Femur (tissue), 1 donor: ENCODE results near the gene SCN4B.

ENCODE experiments used
- DNase-seq: peaks from one replicate; pipeline ENCODE4 v3.0.0-alpha.2; 2017

Gene SCN4B

DNA sequence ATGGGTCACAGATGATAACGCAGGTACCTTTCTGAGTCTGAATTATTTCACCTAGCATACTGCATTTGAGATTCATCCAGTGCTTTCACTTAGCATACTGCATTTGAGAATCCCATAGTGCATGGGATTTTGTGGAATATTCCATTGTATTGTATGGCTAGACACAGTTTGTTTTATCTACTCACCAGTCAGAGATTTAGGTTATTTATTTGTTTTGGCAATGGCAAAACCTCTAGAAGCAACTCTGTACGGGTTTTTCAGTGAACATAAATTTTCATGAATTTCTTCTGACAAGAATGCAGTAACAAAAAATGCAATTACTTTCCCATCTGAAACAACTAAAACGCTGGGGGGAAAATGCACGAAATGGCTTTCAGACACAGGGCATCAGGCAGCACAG is 24.3 kb downstream of the SCN4B start:
- DNase-seq, result no peak

DNA sequence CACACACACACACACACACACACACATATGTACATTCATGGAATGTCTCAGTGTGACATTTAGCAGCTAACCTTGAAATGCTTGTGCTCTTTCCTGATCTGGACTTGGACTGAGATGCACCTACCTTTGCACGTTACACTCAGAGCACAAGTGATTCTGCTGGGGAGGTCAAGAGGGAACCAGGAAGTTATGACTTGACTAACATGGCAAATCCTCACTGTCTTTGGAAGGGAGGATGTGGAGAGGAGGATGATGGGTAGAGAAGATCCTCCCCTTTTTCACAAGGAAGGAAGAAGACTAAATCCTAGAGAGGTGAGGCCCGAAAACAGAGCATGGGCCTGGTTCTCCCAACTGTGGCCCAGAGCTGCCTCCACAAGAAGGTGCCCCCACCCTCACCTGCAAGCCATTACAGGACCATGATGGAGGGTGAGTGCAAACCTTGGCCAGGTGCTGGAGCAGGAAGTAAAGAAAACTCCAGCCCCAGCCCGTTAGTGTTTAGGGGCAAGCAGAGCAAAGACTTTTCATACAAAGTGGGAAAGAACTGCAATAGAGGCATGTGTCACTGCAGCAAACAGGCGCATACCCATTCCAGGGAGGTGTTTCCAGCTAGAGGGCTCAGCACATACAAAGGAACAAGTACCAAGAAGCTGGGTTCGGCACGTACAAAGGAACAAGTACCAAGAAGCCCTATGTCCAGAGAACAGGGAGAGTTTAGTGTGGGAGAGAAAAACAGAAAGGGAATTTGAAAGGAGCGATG is 26.4 kb downstream of the SCN4B start:
- DNase-seq, result no peak

DNA sequence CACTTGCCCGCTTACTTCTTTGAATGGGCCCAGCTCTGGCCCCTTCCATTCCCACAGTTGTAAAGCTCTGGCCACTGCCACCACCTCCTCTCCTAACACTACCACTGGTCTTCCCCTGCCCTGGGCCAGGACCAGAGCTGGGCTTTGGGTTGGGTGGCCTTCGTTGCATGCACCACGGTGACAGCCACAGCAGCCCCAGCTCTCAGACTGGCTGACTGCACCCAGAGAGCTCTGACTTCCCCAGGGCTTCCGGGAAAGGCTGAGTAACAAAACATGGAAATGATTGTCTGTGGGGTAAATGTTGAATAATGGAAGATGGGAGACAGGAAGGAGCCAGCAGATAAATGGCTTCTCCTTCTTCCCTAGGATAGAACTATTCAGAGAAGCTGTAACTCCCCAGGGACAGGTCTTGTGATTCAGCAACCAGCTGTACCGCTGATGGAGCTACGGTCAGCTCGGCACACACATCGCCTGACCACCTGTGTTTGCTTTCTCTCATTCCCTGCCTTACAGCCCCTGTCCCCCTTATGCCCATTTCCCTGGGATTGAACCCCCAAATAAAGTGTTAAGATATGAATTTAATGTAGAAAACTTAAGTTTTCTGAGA is 27.6 kb downstream of the SCN4B start:
- no peak for DNase-seq

DNA sequence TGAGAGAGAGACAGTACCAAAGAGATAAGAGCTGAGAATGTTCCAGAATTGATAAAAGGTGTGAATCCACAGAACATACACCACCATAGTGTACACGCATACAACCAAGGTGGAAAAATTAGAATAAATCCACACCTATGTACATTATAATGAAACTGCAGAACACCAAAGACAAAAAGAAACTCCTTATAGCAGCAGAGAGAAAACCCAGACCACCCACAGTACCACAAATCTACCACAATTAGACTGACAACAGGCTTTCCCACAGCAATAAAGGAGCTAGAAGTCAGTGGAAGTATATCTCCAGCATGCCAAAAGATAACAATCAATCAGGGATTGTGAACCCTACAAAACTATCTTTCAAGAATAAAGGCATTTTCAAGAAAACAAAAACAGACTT is 31.8 kb downstream of the SCN4B start:
- DNase-seq, result no peak

DNA sequence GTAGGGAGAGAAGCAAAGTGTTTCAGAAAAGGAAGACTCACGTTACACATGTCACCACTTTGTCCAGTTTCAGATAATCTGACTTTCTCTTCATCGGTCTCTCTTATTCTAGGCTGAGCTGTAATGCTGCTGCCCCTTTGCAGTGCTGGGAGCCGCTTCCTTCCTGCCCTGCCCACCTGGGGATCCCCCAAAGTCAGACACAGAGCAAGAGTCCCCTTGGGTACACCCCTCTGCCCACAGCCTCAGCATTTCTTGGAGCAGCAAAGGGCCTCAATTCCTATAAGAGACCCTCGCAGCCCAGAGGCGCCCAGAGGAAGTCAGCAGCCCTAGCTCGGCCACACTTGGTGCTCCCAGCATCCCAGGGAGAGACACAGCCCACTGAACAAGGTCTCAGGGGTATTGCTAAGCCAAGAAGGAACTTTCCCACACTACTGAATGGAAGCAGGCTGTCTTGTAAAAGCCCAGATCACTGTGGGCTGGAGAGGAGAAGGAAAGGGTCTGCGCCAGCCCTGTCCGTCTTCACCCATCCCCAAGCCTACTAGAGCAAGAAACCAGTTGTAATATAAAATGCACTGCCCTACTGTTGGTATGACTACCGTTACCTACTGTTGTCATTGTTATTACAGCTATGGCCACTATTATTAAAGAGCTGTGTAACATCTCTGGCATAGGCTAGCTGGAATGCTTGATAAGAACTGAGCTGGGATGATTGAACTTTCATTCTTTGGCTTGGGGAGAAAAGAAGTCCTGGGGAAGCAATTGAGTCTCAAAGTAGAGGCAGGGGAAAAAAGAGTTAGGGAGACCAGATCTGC is 34.6 kb downstream of the SCN4B start:
- DNase-seq, result no peak

DNA sequence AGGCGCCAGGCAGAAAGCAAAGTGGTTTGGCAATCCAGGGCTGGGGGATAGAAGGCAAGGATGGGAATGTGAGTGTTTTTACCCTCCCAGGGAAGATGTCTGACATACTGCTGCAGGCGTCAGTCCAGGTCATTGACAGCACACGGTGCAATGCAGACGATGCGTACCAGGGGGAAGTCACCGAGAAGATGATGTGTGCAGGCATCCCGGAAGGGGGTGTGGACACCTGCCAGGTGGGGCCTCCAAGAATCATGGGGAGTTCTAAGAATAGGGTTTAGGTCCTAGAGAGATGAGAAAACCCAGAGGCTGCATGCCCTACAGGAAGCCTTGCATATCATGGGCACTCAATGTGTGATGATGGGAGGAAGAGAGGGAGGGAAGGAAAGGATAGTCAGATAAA is 37.6 kb downstream of the SCN4B start:
- DNase-seq, result no peak

DNA sequence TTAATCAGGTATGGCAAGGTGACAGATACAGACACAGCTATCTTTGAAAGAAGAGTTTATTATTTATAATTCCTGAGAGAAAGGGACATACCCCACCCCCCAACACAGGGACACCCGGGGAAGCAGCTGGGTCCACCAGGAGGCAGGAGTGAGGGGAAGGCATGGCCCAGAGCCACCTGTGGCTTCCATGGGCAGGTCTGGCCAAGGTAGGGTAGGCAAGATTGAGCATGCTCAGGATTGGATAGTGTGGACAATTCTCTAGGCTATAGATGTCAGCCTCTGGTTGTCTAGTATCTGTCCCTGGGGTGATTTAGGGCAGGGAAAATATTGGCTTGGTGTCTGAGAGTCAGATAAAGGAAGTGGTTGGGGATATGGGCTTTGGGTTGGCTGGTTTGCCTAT is 38.4 kb downstream of the SCN4B start:
- DNase-seq, result no peak

DNA sequence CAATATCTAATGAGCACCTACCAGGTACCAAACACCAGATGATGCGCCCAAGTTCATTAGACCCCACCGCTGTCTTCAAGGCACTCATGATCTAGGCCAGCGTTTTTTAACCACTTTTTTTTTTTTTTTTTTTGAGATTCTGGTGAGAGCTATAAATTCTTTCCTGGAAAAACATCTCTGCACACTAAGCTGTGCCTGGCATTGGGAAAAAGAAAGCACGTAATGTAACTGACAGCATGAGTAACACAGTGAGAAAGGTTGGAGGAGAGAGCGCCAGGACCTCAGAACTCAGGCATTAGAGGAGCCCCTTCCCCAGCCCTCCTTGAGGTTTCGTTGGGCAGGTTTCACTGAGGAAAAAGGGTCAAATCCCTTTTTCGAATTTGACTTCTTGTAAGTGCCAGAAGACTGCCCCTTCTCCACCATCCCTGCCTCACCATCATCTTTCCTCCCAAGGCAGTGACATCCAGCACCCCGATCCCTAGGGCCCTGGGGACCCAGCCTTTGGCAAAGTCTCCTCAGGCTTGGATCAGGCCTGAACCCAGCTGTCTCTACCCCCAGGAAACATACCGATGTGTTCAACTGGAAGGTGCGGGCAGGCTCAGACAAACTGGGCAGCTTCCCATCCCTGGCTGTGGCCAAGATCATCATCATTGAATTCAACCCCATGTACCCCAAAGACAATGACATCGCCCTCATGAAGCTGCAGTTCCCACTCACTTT is 39.8 kb downstream of the SCN4B start:
- DNase-seq, result no peak

DNA sequence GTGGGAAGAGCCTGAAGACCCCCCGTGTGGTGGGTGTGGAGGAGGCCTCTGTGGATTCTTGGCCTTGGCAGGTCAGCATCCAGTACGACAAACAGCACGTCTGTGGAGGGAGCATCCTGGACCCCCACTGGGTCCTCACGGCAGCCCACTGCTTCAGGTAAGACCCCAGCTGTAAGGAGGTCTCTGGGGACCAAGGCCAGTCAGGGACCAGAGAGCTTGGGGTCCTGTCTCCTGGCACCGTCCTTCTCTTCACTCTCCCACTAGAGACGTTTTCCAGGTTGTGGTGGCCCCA is 40.9 kb downstream of the SCN4B start:
- DNase-seq, result no peak

DNA sequence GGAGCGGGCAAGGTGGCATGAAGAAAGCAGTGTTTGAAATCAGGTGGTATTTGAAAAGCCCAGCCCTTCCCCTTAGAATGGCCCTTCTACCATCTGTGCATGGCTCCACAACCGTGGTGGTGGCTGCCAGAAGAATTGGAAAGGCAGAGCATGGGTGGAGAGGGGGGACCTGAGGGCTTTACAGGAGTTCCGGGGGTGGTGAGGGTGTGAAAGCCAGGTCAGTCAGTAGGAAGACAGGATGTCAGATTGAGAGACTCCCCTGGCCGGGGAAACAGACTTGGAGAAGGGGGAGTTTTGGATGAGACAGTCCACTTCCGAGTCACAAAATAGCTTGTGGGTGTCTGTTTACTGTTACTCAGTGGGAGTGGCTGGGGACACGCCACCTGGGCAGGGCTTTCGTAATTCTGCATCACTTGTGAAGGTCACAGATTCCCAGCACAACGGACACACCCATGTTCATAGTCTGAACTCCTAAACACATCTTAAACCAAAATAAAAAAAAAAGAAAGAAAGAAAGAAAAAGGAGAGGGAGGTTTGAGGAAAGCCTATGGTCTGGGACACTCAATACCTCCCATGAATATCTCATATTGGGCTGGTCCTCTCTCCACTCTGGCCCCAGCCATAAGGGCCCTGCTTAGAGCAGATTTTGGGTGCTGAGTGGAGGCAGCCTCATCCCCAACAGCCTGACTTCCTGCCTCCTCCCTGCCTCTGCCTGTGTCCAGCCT is 41.4 kb downstream of the SCN4B start:
- no peak for DNase-seq

DNA sequence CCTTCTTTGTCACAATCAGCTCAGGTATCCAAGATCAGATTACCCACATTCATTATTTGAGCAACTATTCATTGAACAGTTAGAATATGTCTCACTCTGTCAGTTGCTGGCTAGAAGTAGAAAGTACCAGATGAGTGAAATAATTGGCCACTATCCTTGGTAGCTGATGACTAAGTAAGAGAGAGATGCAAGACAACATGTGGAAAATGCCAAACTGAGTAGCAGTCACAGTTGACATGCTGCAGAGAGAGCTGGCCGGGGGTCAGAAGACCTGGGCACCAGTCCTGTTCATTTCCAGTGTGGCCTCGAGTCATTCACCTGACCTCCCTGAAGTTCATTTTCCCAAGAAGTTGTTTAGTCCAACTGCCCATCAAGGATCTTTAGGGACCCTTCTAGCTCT is 43.4 kb downstream of the SCN4B start:
- no peak for DNase-seq

DNA sequence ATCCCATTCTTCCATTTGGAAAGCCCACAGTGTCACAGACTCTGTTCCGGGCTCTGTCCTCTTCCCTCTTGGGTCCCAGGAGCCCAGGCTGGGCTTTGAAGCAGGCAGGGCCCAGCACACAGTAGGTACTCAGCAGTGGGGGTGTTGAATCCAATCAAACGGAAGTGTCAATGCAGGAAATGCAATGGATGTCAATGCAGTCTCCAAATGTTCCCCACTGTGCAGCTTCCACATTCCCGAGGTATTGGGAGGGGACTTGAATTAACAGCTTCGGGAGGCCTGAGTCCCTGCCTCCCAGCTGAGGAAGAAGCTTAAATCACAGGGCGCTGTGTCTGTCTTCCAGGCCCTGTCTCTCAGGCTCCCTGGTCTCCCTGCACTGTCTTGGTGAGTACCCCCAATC is 44.1 kb downstream of the SCN4B start:
- DNase-seq, result no peak

DNA sequence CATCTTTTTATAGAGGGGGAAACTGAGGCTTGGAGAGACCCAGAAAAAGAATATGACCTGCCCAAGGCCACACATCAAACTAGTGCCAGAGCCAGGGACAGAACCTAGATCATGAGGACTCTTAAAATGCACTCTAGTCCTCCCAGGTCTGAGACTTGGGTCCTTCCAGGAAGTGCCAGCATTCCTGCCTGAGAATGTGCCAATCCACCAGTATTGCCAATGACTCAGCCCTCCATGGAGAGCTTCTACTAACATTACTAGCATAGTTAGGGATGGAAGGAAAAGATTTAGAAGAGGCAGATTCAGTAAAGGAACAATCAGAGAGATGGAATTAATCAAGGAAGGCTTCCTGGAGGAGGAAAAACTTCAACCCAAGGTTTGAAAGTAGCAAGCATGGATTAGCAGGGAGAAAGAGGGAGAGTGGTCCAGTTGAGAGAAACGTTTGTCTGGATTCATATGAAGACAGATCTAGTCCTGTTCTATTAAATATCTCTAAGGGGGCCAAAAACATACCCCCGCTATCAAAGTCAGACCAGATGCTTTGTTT is 45.8 kb downstream of the SCN4B start:
- DNase-seq, result no peak

DNA sequence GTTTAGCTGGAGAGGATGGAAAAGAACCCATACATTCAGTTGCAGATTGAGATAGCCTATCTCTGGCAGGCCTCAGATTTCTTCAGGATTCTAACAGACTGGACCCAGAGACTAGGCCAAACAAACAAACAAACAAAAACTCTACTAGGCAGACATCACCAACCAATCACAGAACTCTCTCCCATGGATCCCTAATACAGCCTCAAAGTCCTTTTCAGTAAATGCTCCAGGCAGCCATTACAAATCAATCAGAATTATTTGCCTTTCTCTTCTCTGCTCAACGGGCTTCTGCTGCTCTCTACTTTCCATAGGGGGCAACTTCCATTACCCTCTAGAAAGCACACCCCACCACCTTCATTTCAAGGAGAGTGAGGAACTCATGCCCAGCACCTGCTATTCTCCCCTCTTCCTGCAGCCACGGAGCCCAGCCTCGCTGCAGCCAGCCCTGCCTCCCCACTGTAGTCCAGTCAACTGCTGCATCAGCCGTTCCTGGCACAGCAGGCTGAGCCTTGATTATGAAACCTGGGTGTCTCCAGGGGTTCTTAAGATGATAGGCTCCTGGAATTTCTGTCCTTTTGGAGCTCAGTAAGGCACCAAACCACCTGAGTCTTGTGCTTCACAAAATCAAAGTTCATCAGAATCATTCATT is 46.8 kb downstream of the SCN4B start:
- DNase-seq, result no peak

DNA sequence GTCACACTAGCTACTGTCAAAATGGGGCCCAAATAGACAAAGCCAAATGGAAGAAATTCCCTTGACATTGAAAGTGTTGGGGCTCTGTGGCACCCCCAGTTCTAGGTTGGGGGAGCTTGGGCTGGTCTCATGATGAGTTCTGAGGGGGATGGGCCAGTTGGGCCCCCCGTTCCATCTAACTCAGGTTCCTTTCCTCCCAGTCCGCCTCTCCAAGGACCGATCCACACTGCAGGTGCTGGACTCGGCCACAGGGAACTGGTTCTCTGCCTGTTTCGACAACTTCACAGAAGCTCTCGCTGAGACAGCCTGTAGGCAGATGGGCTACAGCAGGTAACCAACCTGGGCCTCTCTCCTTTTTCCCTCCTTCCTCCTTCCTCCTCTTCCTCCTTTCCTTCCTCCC is 48.1 kb downstream of the SCN4B start:
- DNase-seq, result no peak

DNA sequence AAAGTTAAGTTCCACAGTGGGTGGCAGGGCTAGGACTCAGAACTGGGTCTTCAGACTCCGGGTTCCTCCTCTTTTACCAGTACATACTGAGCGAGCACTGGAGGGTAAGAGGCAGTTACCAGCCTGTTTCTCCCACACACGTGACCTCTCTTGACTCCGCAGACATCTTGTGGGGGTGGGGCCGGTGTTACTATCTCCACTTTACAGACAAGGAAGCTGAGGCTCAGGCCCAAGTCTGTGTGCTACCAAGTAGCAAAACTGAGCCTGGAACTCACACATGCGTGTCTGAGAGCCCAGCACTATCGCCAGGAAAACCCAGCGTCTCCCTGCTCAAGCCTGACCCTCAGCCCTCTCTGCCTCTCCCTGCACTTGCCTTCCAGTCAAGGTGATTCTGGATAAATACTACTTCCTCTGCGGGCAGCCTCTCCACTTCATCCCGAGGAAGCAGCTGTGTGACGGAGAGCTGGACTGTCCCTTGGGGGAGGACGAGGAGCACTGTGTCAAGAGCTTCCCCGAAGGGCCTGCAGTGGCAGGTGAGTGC is 49.8 kb downstream of the SCN4B start:
- DNase-seq, result no peak

DNA sequence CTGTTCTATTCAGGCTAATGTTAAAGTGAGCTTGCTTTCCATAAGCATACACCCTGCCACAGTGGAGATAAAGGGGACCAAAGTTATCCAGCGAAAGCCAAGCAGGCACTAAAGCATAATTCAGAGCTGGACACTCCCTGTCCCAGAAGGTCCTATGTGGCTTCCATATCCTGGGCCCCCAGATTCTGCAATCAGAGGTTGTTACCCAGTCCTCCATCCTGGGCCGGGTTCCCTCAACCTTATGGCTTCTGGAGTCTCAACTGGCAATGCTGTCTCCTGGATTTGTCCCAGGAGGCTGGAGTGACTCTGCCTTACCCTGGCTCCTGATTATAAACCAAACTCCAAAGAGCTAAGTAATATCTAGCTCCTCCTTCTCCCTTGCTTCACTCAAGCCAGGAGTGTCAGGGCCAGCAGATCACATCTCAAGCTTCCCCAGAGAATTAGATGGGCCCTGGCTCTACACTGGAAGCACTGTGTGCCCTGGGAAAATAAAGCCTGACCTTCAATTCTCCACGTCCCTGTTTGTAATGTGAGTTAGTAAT is 51.9 kb downstream of the SCN4B start:
- no peak for DNase-seq

DNA sequence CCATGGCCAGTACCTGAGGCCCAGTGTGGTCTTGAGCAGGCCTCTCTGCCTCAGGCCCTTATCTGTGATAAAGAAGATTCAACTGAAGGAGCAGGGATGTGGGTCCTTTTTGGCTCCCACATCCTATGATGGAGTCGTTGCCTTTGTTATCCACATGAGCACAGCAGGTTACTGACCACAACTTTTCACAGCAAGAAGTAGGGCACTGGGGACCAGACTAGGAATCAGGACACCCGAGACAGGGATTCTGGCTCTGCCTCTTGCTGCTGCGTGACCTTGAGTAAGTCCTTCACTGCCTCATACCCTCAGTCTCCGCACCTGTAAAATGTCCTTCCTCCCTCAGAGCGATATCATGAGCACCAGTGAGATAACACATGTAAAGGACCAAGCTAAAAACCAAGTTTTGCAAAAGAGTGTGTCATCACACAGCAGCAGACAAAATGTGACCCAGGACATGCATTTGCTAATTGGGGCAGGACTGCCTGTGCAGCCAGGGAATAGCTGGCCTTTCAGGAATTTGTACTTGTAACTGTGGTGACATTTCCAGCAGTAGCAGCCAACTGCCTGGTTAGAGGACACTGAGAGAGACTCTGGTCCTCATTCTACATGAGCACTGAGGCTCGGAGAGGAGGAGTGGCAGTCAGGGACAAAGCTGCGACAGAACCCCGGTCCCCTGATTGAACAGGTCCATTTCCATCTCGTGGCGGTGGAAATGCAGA is 52.6 kb downstream of the SCN4B start:
- no peak for DNase-seq

DNA sequence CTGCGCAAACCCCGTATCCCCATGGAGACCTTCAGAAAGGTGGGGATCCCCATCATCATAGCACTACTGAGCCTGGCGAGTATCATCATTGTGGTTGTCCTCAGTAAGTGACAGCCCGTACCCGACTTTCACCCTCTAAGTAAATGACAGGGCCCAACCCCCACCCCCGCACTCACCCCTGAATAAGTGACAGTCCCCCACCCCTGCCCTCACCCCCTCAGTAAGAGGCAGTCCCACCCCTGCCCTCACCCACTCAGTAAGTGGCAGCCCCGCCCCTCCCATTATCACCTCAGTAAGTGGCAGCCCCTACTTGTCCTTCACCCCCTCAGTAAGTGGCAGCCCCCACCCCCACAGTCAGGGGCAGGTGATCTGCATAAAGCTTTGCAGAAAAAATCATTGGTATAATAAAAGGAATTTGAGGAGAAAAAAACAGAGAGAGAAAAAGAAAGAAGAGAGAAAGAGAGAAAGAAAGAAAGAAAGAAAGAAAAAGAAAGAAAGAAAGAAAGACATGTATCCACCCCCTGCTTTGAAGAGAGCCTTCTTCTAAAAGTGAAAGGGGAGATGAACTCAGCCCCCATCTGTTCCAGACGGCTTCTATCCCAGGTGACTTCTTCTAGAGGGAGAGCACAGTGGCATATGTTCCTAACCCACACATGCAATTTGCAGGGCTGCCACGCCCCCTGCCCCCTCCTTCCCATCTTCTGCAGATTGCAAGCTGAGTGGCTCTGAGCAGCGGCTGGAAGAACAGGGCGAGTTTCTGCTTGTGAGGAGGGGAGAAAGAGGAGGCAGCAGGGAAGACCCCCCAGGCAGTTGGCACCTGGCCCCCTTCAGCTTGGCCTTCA is 53.4 kb downstream of the SCN4B start:
- DNase-seq, result no peak

DNA sequence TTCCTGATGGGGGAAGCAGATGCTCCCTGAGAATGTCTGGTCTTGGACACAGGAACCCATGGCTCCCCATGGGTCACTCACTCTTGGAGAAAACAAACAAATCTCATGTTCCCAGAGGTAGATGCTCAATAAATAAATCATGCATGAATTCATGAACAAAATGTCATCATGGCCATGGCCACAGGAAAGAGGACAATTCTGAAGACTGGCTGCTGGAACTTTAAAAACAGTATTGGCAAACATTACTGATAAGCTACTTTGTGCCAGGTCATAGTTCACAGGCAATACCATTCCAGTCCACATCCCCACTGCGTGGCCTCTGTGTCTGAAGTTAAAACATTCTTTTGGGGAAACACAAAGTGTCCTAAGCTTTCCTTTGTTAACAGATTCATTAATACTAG is 56.7 kb downstream of the SCN4B start:
- DNase-seq, result no peak
